HepG2 (cell line): ENCODE measurements around the gene DUSP2. TPM values are rescaled to one million over a fixed set of nuclear protein-coding genes. Genes with fewer than 3 reads are reported as not detected.

Source experiments
- ATAC-seq: fragments of 200-7000 bp; cut with Tn5 transposase; 3 replicates; pipeline ENCODE4 v1.9.1; 2020; ENCODE audit warnings: mild to moderate bottlenecking, moderate library complexity
- BruUV-seq: library from RNA; stranded (reverse); fragments of 400-500 nt; replicated peaks from 2 replicates; lab custom pipeline; 2021; lab: Mats Ljungman, UMichigan
- CTCF ChIA-PET: fragments of 300-600 bp; formaldehyde crosslinking; extraction: SDS; loops from one replicate; lab custom pipeline; 2021; ENCODE audit warnings: low total read pairs, inconsistent platforms, low intra/inter-chr PET ratio; lab: Yijun Ruan, JAX
- POLR2A ChIA-PET: fragments of 350-600 bp; sonication (Branson Sonifier 250); formaldehyde crosslinking; loops from one replicate; lab custom pipeline; 2020; ENCODE audit warnings: antibody characterized with exemption, inconsistent platforms; lab: Yijun Ruan, JAX
- DNase-seq: peaks from one replicate; pipeline ENCODE4 v3.0.0-alpha.2; 2015; ENCODE audit warnings: low spot score
- FAIRE-seq: peaks from 3 replicates; lab custom pipeline; 2011; peaks lifted over from hg19 to GRCh38; lab: Jason Lieb, UNC
- H2AFZ ChIP-seq: one replicate; pipeline ENCODE4 v1.6.1; 2011; ENCODE audit warnings: low read length, inconsistent platforms
- H3K27ac ChIP-seq: fragments of 300-600 bp; 3 replicates; pipeline ENCODE4 v1.8.0; 2011; ENCODE audit warnings: mixed run types, mild to moderate bottlenecking, mixed read lengths, low read length, inconsistent platforms; ENCODE audit not compliant: insufficient read depth; ENCODE audit errors: extremely low read length
- H3K27me3 ChIP-seq, 2 experiments: fragments of 200-600 bp in 1 of 2; 2 replicates in 1 of 2; 3 replicates in 1 of 2; pipeline versions ENCODE4 v1.6.0 to v1.8.0; 2011; ENCODE audit warnings: low read length in 2 of 2, mild to moderate bottlenecking in 2 of 2, moderate library complexity in 2 of 2, inconsistent platforms in 1 of 2; ENCODE audit not compliant: insufficient read depth in 2 of 2, control insufficient read depth in 1 of 2
- H3K36me3 ChIP-seq, 2 experiments: fragments of 200-600 bp in 1 of 2; replicated peaks in 1 of 2; 2 replicates in 1 of 2; 3 replicates in 1 of 2; pipeline versions ENCODE4 v1.5.1 to v1.8.0; 2011; ENCODE audit warnings: low read length in 2 of 2, inconsistent platforms in 1 of 2; ENCODE audit not compliant: insufficient read depth in 2 of 2, control insufficient read depth in 1 of 2
- H3K4me1 ChIP-seq: 2 replicates; pipeline ENCODE4 v1.5.1; 2012; ENCODE audit warnings: low read length, inconsistent platforms; ENCODE audit not compliant: insufficient read depth
- H3K4me2 ChIP-seq: 2 replicates; pipeline ENCODE4 v1.6.0; 2011; ENCODE audit warnings: low read depth, low read length, inconsistent platforms
- H3K4me3 ChIP-seq, 3 experiments: fragments of 200-600 bp in 1 of 3; sonication (generic), shearing (Covaris generic) in 1 of 3; replicated peaks in 1 of 3; 2 replicates each; pipeline ENCODE4 v1.5.1; 2011 to 2016; ENCODE audit warnings: low read length in 3 of 3, inconsistent platforms in 2 of 3, low read depth in 2 of 3, mild to moderate bottlenecking in 2 of 3, control low read depth in 1 of 3, mixed read lengths in 1 of 3; ENCODE audit not compliant: insufficient read depth in 1 of 3
- H3K79me2 ChIP-seq: one replicate; pipeline ENCODE4 v1.6.1; 2011; ENCODE audit warnings: low read length, inconsistent platforms; ENCODE audit not compliant: insufficient read depth
- H3K9ac ChIP-seq: 2 replicates; pipeline ENCODE4 v1.6.0; 2011; ENCODE audit warnings: mild to moderate bottlenecking, low read depth, low read length, inconsistent platforms; ENCODE audit not compliant: insufficient read depth
- H3K9me3 ChIP-seq: 2 replicates; pipeline ENCODE4 v1.5.1; 2012; ENCODE audit warnings: mild to moderate bottlenecking, low read length
- H4K20me1 ChIP-seq: 2 replicates; pipeline ENCODE4 v1.6.0; 2011; ENCODE audit warnings: inconsistent platforms, mild to moderate bottlenecking, low read length, moderate library complexity; ENCODE audit not compliant: insufficient read depth
- ARID2 ChIP-seq: sonication (generic); formaldehyde crosslinking; IDR thresholded peaks from 2 replicates; pipeline ENCODE4 v1.8.1; 2022; ENCODE audit warnings: mild to moderate bottlenecking, missing genetic modification reagents, borderline replicate concordance
- ATF7 ChIP-seq, 2 experiments: fragments of 450-650 bp in 1 of 2; sonication (generic) in 1 of 2; formaldehyde crosslinking in 1 of 2; IDR thresholded peaks; 2 replicates each; pipeline versions ENCODE4 v1.4.0 to v1.6.1; 2016 to 2020; ENCODE audit warnings: antibody characterized with exemption in 1 of 2, mild to moderate bottlenecking in 1 of 2, missing genetic modification reagents in 1 of 2
- GABPA ChIP-seq, 2 experiments: IDR thresholded peaks; 2 replicates each; pipeline ENCODE4 v1.6.1; 2011 to 2016; ENCODE audit warnings: low read depth in 2 of 2, low read length in 1 of 2, missing biosample characterization in 1 of 2, missing genetic modification characterization in 1 of 2
- HMG20B ChIP-seq: conservative IDR thresholded peaks from 2 replicates; pipeline ENCODE4 v1.6.1; 2016; ENCODE audit warnings: missing genetic modification reagents, missing compliant biosample characterization
- MAFK ChIP-seq, 2 experiments: IDR thresholded peaks in 1 of 2; conservative IDR thresholded peaks in 1 of 2; 2 replicates each; pipeline ENCODE4 v1.6.1; 2011; ENCODE audit warnings: improper control_type of control experiment in 2 of 2, low read length in 2 of 2
- MATR3 ChIP-seq: sonication (generic); formaldehyde crosslinking; IDR thresholded peaks from 2 replicates; pipeline ENCODE4 v1.4.0; 2020; ENCODE audit warnings: missing genetic modification reagents
- MBD4 ChIP-seq: IDR thresholded peaks from 2 replicates; pipeline ENCODE4 v1.6.1; 2012; ENCODE audit warnings: low read length, inconsistent platforms, borderline replicate concordance
- MED8 ChIP-seq: sonication (generic); formaldehyde crosslinking; IDR thresholded peaks from 2 replicates; pipeline ENCODE4 v1.8.1; 2023; ENCODE audit warnings: mild to moderate bottlenecking, missing genetic modification reagents; ENCODE audit not compliant: insufficient replicate concordance
- MTA1 ChIP-seq: sonication (generic); formaldehyde crosslinking; IDR thresholded peaks from 2 replicates; pipeline ENCODE4 v1.4.0; 2020; ENCODE audit warnings: missing genetic modification reagents, mild to moderate bottlenecking, borderline replicate concordance
- REXO4 ChIP-seq: sonication (generic); formaldehyde crosslinking; IDR thresholded peaks from 2 replicates; pipeline ENCODE4 v1.8.0; 2022; ENCODE audit warnings: missing genetic modification reagents, mild to moderate bottlenecking, borderline replicate concordance
- TCF12 ChIP-seq, 2 experiments: fragments of 450-650 bp in 1 of 2; sonication (generic) in 1 of 2; formaldehyde crosslinking in 1 of 2; IDR thresholded peaks; 2 replicates each; pipeline versions ENCODE4 v1.6.1 to v1.8.0; 2017 to 2022; ENCODE audit warnings: antibody characterized with exemption in 1 of 2, mild to moderate bottlenecking in 1 of 2, missing genetic modification reagents in 1 of 2, moderate library complexity in 1 of 2
- ZBED4 ChIP-seq: sonication (generic); formaldehyde crosslinking; IDR thresholded peaks from 2 replicates; pipeline ENCODE4 v1.4.0; 2020; ENCODE audit warnings: missing genetic modification reagents, borderline replicate concordance
- ZBTB1 ChIP-seq: sonication (generic); formaldehyde crosslinking; IDR thresholded peaks from 2 replicates; pipeline ENCODE4 v1.4.0; 2020; ENCODE audit warnings: missing genetic modification reagents, borderline replicate concordance
- ZNF20 ChIP-seq: sonication (generic); formaldehyde crosslinking; IDR thresholded peaks from 2 replicates; pipeline ENCODE4 v1.4.0; 2020; ENCODE audit warnings: mild to moderate bottlenecking, moderate library complexity, missing genetic modification reagents
- ZNF225 ChIP-seq: sonication (generic); formaldehyde crosslinking; IDR thresholded peaks from 2 replicates; pipeline ENCODE4 v1.4.0; 2020; ENCODE audit warnings: mild to moderate bottlenecking, missing genetic modification reagents
- ZNF484 ChIP-seq: sonication (generic); formaldehyde crosslinking; IDR thresholded peaks from 2 replicates; pipeline ENCODE4 v1.5.1; 2020; ENCODE audit warnings: mild to moderate bottlenecking, low read depth, missing genetic modification reagents, borderline replicate concordance
- ZNF543 ChIP-seq: sonication (generic); formaldehyde crosslinking; IDR thresholded peaks from 2 replicates; pipeline ENCODE4 v1.4.0; 2020; ENCODE audit warnings: mild to moderate bottlenecking, missing genetic modification reagents
- ZNF550 ChIP-seq: sonication (generic); formaldehyde crosslinking; IDR thresholded peaks from 2 replicates; pipeline ENCODE4 v1.4.0; 2020; ENCODE audit warnings: mild to moderate bottlenecking, missing genetic modification reagents, borderline replicate concordance
- ZNF710 ChIP-seq: sonication (generic); formaldehyde crosslinking; IDR thresholded peaks from 2 replicates; pipeline ENCODE4 v1.5.0; 2020; ENCODE audit warnings: mild to moderate bottlenecking, missing genetic modification reagents, borderline replicate concordance
- ZSCAN31 ChIP-seq: sonication (generic); formaldehyde crosslinking; IDR thresholded peaks from 2 replicates; pipeline ENCODE4 v1.5.0; 2020; ENCODE audit warnings: low read depth, mild to moderate bottlenecking, missing genetic modification reagents
- WGBS: methylation state at CpG from one replicate; pipeline ENCODE4 v1.1.6; 2017; ENCODE audit warnings: low lambda C conversion rate; 5-methylcytosine and 5-hydroxymethylcytosine counted together
- in situ Hi-C: cut with HindIII; loops from 2 replicates; pipeline ENCODE4 v1.10.0; 2017; ENCODE audit warnings: low pct_unique_long_range_greater_than_20kb; ENCODE audit not compliant: extremely low pct_ligation_motif_present
- intact Hi-C: fragments of 100-400 bp; cut with micrococcal nuclease; formaldehyde crosslinking; loops from one replicate; pipeline ENCODE4 v1.10.0; 2022; ENCODE audit not compliant: unreplicated experiment
- polyA plus RNA-seq, 8 experiments: library from polyadenylated mRNA; depleted of rRNA in 3 of 8; stranded (reverse) in 7 of 8; unstranded in 1 of 8; fragments of >200 nt; fragmentation: Illumina TruSeq in 4 of 8; extraction: Trizol in 4 of 8; gene quantifications; 2 replicates each; pipeline versions ENCODE4 v1.2.1 to v1.2.3, GENCODE V29; 2011 to 2016; ENCODE audit warnings: low read depth in 4 of 8, missing spikeins in 1 of 8, mixed read lengths in 1 of 8; ENCODE audit not compliant: insufficient read depth in 1 of 8
- total RNA-seq, 5 experiments: library from RNA; depleted of rRNA; stranded (reverse); fragments of >200 nt; fragmentation: Illumina TruSeq; extraction: Trizol; gene quantifications; 2 replicates each; pipeline ENCODE4 v1.2.3, GENCODE V29; 2016; ENCODE audit warnings: low read depth in 1 of 5

Gene DUSP2
- total and polyA plus RNA-seq, 2 of the 13 experiments (the other 11 are each of a cell fraction or from before 2014, with no cell fraction given) = not detected

GRCh38 chr2:96130483-96130882 is 14.8 kb downstream of the DUSP2 start:
- intact Hi-C loops = no loop called here
- Histone ChIP-seq H4K20me1 (no peaks in the 10 kb centered on the region), H3K27ac (no peak overlapping the region), H3K4me3 (no peak overlapping the region), H3K79me2 (no peaks in the 10 kb centered on the region), H3K9me3 (no peaks in the 10 kb centered on the region), H3K4me2 (no peak overlapping the region), H3K36me3 (no peaks in the 10 kb centered on the region), H2AFZ (no peak overlapping the region), H3K9ac (no peak overlapping the region), H3K27me3 (peaks cover 20 to 62% of the 10 kb centered on the region in 2 experiments), H3K4me1 (no peaks in the 10 kb centered on the region)
- ChIA-PET POLR2A (no interaction called here), CTCF (no interaction called here)
- BruUV-seq = no TSS peak
- FAIRE-seq (no peak), DNase-seq (no peak), ATAC-seq (no peak)
- TF ChIP-seq ZNF550 (no peak), GABPA (IDR thresholded peaks at IDR 0.05; ENCODE audit: low read depth, low read length) (no peak), GABPA (CRISPR knock-in tag; IDR thresholded peaks at IDR 0.05; ENCODE audit: low read depth) (no peak), MATR3 (CRISPR knock-in tag) (no peak), ZBED4 (CRISPR knock-in tag) (no peak), ATF7 (IDR thresholded peaks at IDR 0.05) (no peak), ATF7 (CRISPR knock-in tag; IDR thresholded peaks at IDR 0.05) (no peak), ZNF20 (no peak), ZSCAN31 (CRISPR knock-in tag) (no peak), REXO4 (CRISPR knock-in tag) (no peak), MAFK (conservative IDR thresholded peaks at IDR 0.05 in 1 of 2, IDR thresholded peaks at IDR 0.05 in 1 of 2; ENCODE audit: low read length in 2 of 2) (no peak), ZNF543 (CRISPR knock-in tag) (no peak), HMG20B (CRISPR knock-in tag) (no peak), ARID2 (CRISPR knock-in tag) (no peak), ZNF710 (CRISPR knock-in tag) (no peak), TCF12 (IDR thresholded peaks at IDR 0.05) (no peak), TCF12 (CRISPR knock-in tag; IDR thresholded peaks at IDR 0.05) (no peak), ZNF484 (no peak), MED8 (no peak), MTA1 (no peak), MBD4 (no peak), ZNF225 (CRISPR knock-in tag) (no peak), ZBTB1 (CRISPR knock-in tag) (no peak)
- in situ Hi-C loops = loop anchor here (25.0 kb wide), 1 partner anchor 382 kb away; the partner anchor contains the start of gene NEURL3
- WGBS = 42% methylated on average over 4 of the region's 4 CpGs
